GM04503 (cell line): Measurements from ENCODE around the gene MYOCD.
"Not testable (repeated sequence)": the region's sequence is repeated elsewhere in the genome, so short reads cannot be mapped to it uniquely, and the experiment has no call there.

ENCODE experiments used
- DNase-seq: peaks from one replicate; pipeline ENCODE4 v3.0.0-alpha.2; 2012; ENCODE audit warnings: low read depth

Gene MYOCD

GRCh38 chr17:12665263-12666210 is at the start of gene MYOCD:
MYOCD (plus strand) TSS chr17:12665890; CDS start chr17:12666189, 299 bp downstream.
- no peak for DNase-seq

GRCh38 chr17:12616161-12616560 is 49.5 kb upstream of the MYOCD start:
- no peak for DNase-seq

GRCh38 chr17:12618557-12618956 is 47.1 kb upstream of the MYOCD start:
- no peak for DNase-seq

GRCh38 chr17:12619459-12620199 is 46.1 kb upstream of the MYOCD start:
- DNase-seq = no peak

- no peak for DNase-seq
These were observed 45.4 kb upstream of the MYOCD start for GRCh38 chr17:12620200-12620720.

GRCh38 chr17:12622726-12623125 is 43.0 kb upstream of the MYOCD start:
- no peak for DNase-seq

- no peak for DNase-seq
These were observed 42.4 kb upstream of the MYOCD start for GRCh38 chr17:12623220-12623848.

- DNase-seq = no peak
These were observed 41.5 kb upstream of the MYOCD start for GRCh38 chr17:12624211-12624610.

- no peak for DNase-seq
These were observed 40.6 kb upstream of the MYOCD start for GRCh38 chr17:12625092-12625491.

GRCh38 chr17:12627177-12627629 is 38.5 kb upstream of the MYOCD start:
- DNase-seq = peak; percentile 29

GRCh38 chr17:12627781-12628451 is 37.8 kb upstream of the MYOCD start:
- DNase-seq = no peak

GRCh38 chr17:12631076-12631475 is 34.6 kb upstream of the MYOCD start:
- DNase-seq = no peak

GRCh38 chr17:12632785-12633184 is 32.9 kb upstream of the MYOCD start:
- no peak for DNase-seq

GRCh38 chr17:12634789-12635414 is 30.8 kb upstream of the MYOCD start:
- DNase-seq = no peak

- not testable (repeated sequence) for DNase-seq
These were observed 29.7 kb upstream of the MYOCD start for GRCh38 chr17:12635996-12636395.

GRCh38 chr17:12637015-12637414 is 28.7 kb upstream of the MYOCD start:
- DNase-seq = peak; percentile 19

GRCh38 chr17:12637745-12638651 is 27.7 kb upstream of the MYOCD start:
- no peak for DNase-seq

- DNase-seq = no peak
These were observed 25.3 kb upstream of the MYOCD start for GRCh38 chr17:12640364-12640763.

GRCh38 chr17:12641084-12641483 is 24.6 kb upstream of the MYOCD start:
- DNase-seq = no peak

GRCh38 chr17:12642034-12642433 is 23.7 kb upstream of the MYOCD start:
- DNase-seq = no peak
